HG03575 (cell line): ENCODE data around the gene GALNT14.

Experiments used
- ATAC-seq: cut with Tn5 transposase; IDR thresholded peaks from one replicate; pipeline ENCODE4 v1.9.1; 2021; ENCODE audit not compliant: unreplicated experiment, insufficient number of reproducible peaks, low FRiP score; ENCODE audit errors: extremely low read depth

The GALNT14 gene

DNA sequence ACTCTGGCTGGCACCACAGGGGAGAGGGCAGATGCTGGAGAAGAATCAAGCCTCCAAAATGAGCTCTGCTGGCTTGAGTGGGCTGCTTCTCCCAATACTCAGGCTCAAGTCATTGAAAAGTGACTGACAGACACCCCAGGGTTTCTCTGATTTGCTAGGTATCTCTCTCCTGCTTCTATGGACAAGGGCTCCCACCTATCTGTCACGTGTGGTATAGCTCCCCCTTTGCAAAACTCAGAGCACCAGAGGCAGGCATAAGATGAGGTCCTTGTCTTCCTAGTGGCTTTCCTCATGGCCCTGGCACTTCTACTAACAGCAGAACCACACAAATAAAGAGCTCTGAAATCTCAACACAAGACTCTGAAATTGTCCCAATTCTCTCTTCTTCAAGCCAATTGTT, 105.2 kb downstream of the GALNT14 start:
- ATAC-seq = no peak

- no peak for ATAC-seq
Measured at GRCh38 chr2:31032475-31032874, 105.8 kb downstream of the GALNT14 start.

- ATAC-seq = peak; percentile 90
Measured at GRCh38 chr2:31031132-31031706, 107.0 kb downstream of the GALNT14 start.

- no peak for ATAC-seq
Measured at GRCh38 chr2:31028417-31028816, 109.8 kb downstream of the GALNT14 start.

GRCh38 chr2:31027549-31027948, 110.7 kb downstream of the GALNT14 start:
- ATAC-seq = no peak

- no peak for ATAC-seq
Measured at GRCh38 chr2:31023541-31023940, 114.7 kb downstream of the GALNT14 start.

DNA sequence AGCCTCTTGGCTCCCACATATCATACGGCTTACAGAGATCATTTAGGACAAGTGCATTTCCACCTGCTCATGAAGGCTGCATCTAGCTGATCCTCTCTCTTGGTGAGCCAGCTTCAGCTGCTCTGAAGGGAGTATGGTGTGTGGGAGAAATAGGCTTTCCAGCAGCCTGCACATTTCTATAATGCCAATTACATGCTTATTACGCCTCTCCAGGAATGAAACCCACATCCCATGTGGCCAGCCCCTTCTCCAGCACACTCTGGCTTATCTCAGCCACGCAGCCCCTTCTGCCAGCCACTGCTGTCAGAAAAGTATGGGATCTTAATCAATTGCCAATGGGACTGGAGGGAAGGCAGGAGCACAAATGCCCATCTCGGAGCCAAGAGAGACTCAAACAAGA, 117.5 kb downstream of the GALNT14 start:
- ATAC-seq = no peak

DNA sequence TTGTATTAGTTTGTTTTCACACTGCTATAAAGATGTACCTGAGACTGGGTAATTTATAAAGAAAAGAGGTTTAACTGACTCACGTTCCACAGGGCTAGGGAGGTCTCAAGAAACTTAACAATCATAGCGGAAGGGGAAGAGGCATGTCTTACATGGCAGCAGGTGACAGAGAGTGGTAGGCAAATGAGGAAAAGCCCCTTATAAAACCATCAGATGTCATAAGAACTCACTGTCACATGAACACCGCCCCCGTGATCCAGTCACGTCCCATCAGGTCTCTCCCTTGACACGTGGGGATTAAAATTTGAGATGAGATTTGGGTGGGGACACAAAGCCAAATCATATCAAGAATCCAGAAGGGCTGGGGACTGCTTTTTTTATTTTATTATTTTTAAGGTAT, 120.0 kb downstream of the GALNT14 start:
- no peak for ATAC-seq

DNA sequence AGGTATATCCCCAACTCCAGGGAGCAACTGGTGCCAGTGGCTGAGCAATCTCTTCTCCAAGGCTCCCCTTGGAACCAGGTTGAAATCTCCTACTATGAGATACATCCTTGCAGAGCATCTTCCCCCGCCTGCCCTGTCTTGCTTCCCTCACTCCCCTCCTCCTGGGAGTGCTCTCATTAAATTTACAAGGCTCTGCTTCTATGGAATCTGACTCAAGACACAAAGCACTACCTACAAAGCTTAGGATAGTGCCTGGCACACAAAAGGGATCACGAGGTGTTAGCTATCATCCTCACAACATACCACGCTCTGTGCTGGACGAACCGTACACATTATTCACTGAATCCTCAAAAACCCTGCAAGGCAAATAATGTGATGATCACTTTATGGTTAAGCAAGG, 121.6 kb downstream of the GALNT14 start:
- ATAC-seq = no peak

DNA sequence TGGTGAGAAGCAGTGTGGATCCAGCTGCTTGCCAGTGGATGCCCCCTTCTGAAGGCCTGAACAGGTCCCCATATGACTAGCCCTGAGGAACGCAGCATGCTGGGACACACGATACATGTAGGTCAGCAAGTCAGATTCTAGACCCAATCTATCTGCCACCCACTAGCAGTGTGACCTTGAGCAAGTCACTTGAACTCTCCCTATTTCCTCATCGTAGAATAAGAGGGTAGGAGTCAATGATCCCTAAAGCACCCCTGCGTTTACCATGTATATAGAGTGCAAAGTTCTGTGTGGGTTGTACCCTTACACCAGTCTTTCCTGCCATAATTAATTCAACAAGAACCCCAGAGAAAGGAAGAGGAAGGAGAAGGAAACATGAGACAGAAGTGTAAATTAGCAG, 123.7 kb downstream of the GALNT14 start:
- no peak for ATAC-seq

- no peak for ATAC-seq
Measured at GRCh38 chr2:31013301-31013700, 124.9 kb downstream of the GALNT14 start.

- ATAC-seq = no peak
Measured at GRCh38 chr2:31012406-31012805, 125.8 kb downstream of the GALNT14 start.

DNA sequence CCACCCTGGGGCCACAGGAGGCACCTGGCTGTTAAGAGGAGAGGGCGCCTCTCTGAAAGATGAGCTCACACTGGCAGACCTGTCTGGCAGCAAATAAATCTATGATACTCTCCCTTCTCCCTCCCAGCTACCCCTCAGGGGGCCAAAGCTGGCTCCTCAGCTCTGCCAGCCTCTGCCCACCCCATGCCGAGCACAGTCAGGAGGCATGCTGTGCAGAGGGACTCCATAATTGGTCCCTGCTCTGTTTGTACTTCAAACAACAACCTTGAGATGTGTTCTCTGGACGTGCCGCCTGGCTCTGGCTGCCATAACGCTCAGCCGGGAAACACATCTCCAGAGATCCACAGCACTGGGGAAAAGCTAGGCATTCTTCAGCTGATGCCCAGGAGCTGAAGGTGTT, 126.7 kb downstream of the GALNT14 start:
- ATAC-seq = no peak

DNA sequence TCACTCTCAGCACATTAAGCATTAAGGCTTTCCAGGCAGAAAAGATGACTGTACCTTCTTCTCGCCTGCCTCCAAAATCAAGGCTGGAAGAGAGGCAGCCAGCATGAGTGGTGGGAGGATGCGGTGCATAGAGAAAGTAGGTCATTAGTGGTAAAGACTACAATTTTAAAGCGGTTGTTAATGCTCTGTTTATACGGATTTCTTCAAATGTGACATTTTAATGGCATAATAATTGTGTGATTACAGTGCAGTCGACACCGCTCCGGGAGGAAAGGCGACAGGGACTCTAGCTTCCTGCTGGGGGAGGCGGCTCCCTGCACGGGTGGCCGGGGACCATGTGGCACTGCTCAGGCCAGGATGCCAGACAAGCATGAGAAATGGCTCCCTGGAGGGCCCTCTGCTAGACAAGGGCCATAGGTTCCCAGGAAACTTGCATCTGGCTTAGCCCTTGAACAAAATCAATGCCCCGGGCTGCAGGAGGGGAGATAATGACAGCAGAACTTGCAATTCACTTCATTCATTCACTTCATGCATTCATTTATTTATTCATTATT, 129.6 kb downstream of the GALNT14 start:
- ATAC-seq = no peak

- ATAC-seq = no peak
Measured at GRCh38 chr2:31004257-31004656, 134.0 kb downstream of the GALNT14 start.

GRCh38 chr2:31003749-31004148, 134.5 kb downstream of the GALNT14 start:
- ATAC-seq = no peak

DNA sequence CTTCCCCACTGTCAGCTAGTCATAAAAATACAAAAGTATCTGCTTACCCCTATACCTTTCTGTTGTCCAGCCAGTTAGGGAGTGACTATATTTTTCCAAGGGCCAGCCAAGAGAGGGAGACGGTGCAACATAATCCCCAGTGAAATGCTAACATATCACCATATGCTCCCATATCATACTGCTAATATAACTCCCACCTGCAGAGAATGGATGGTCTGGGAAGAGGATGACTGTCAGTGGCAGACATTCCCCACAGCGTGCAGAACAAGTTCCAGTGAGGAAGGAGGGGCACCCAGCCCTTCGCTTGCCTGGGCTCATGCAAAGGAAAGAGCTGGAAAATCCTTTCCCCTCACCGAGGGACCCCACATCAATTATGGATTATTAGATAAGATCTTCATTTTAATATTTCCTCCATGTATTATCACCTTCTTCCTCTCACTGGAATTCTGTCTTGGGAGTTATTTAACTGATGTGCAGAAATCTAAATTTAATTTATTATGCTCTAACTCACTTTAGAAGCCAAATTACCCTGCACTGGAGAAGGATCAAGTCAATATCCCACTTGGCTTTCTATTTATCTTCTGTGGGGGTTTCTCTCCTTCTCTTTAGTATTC, 135.6 kb downstream of the GALNT14 start:
- ATAC-seq = no peak

- no peak for ATAC-seq
Measured at GRCh38 chr2:31000970-31001369, 137.3 kb downstream of the GALNT14 start.

DNA sequence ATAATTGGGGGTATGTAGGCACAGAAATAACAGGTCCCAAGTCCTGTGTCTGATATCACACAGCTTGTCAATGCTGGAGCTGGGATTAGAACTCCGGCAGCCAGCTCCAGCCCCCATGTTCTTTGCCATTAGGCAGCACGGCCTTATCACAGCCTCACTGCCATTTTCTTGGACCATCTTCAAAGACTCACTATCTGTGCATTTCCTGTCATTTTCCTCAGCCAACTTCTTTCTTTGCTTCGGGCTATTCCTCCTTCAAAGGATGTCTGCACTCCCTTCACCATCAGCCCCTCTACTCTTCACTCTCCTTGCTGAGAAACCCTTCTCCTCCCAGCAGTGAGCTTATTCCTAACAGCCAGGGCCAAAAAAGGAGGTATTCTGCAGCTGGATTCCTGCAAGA, 139.6 kb downstream of the GALNT14 start:
- no peak for ATAC-seq

- no peak for ATAC-seq
Measured at GRCh38 chr2:30997979-30998378, 140.3 kb downstream of the GALNT14 start.
